RPMI7951 (cell line): ENCODE data around the gene MRM2. TPM values are rescaled to one million over a fixed set of nuclear protein-coding genes. Genes with fewer than 3 reads are reported as not detected.

Source experiments
- DNase-seq: peaks from one replicate; pipeline ENCODE4 v3.0.0-alpha.2; 2012; ENCODE audit warnings: low read depth
- total RNA-seq: library from RNA; depleted of rRNA; stranded (reverse); fragments of >200 nt; shearing (Covaris generic); gene quantifications from 2 replicates; pipeline ENCODE4 v1.2.3, GENCODE V29; 2014

Gene MRM2
- total RNA-seq, 1 experiment from 2014 or later, result 36.8 TPM

- DNase-seq, result no peak
Observed at GRCh38 chr7:2247141-2247995, 5.4 kb upstream of the MRM2 start.

- DNase-seq, result no peak
Observed at GRCh38 chr7:2245883-2246675, 4.1 kb upstream of the MRM2 start.

- DNase-seq, result no peak
Observed at GRCh38 chr7:2244404-2244995, 2.5 kb upstream of the MRM2 start.

- peak; percentile 76 for DNase-seq
Observed at GRCh38 chr7:2243458-2243857, 1.5 kb upstream of the MRM2 start.

GRCh38 chr7:2242541-2243429 is 780 bp upstream of the MRM2 start:
- peak; percentile 63 for DNase-seq

GRCh38 chr7:2239242-2239641 is 2.8 kb downstream of the MRM2 start:
- DNase-seq, result no peak

- no peak for DNase-seq
Observed at GRCh38 chr7:2237109-2237602, 4.8 kb downstream of the MRM2 start.

- DNase-seq, result no peak
Observed at GRCh38 chr7:2233926-2234325, 8.1 kb downstream of the MRM2 start.

GRCh38 chr7:2232766-2233520 is 9.1 kb downstream of the MRM2 start, which contains the start of gene MAD1L1:
MAD1L1 (minus strand) TSS chr7:2232945; CDS start chr7:2230133, 2,812 bp downstream.
- DNase-seq, result peak; percentile 94

GRCh38 chr7:2231992-2232765 is 9.8 kb downstream of the MRM2 start:
- DNase-seq, result peak; percentile 34

- DNase-seq, result no peak
Observed at GRCh38 chr7:2230882-2231281, 11.1 kb downstream of the MRM2 start.

- DNase-seq, result no peak
Observed at GRCh38 chr7:2230226-2230625, 11.8 kb downstream of the MRM2 start.

- DNase-seq, result no peak
Observed at GRCh38 chr7:2229467-2229866, 12.5 kb downstream of the MRM2 start.

GRCh38 chr7:2228921-2229320 is 13.1 kb downstream of the MRM2 start:
- DNase-seq, result no peak

GRCh38 chr7:2227699-2228098 is 14.3 kb downstream of the MRM2 start:
- DNase-seq, result no peak

- no peak for DNase-seq
Observed at GRCh38 chr7:2225830-2226229, 16.2 kb downstream of the MRM2 start.

- no peak for DNase-seq
Observed at GRCh38 chr7:2225336-2225735, 16.7 kb downstream of the MRM2 start.

GRCh38 chr7:2224934-2225333 is 17.1 kb downstream of the MRM2 start:
- DNase-seq, result no peak

GRCh38 chr7:2224491-2224928 is 17.5 kb downstream of the MRM2 start:
- DNase-seq, result no peak

- no peak for DNase-seq
Observed at GRCh38 chr7:2223321-2223720, 18.7 kb downstream of the MRM2 start.
